GM06990 (cell line): Measurements from ENCODE around the gene CAMK2B.

Experiments
- DNase-seq: peaks from one replicate; pipeline ENCODE4 v3.0.0-alpha.2; 2011; ENCODE audit not compliant: insufficient read length; ENCODE audit errors: extremely low read depth
- H3K27me3 ChIP-seq: replicated peaks from 2 replicates; pipeline ENCODE4 v1.6.0; 2011; ENCODE audit warnings: low read length; ENCODE audit not compliant: control insufficient read depth, insufficient read depth
- H3K36me3 ChIP-seq: 2 replicates; pipeline ENCODE4 v1.5.1; 2011; ENCODE audit warnings: low read length; ENCODE audit not compliant: control insufficient read depth, insufficient read depth
- H3K4me3 ChIP-seq: replicated peaks from 2 replicates; pipeline ENCODE4 v1.5.1; 2011; ENCODE audit warnings: low read depth, mild to moderate bottlenecking, control low read depth, low read length
- TF ChIP-seq, protein P1 (sequence below): IDR thresholded peaks from 2 replicates; pipeline ENCODE4 v1.5.1; 2011; ENCODE audit warnings: low read length, control low read depth, mild to moderate bottlenecking, inconsistent platforms; ENCODE audit not compliant: insufficient read depth, poor library complexity, severe bottlenecking

CAMK2B gene

DNA sequence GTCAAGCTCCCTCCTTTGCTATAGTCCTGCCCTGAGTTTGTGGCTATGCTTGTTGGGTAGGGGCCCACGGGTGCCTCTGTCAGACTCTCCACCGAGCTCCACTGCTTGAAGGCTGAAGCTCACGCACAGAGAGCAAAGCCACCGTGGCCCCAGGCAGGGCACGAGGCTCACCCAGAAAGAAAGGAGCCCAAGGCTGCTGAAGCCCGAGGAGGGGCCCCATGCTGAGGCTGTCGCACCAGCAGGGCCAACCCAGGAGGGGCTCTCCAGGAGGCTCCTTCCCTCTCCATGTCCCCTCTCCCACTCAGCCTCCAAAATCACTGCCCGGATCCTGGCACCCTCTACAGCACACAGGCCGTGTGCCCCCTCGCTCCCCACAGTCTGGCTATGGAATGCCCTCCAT is 74.1 kb downstream of the CAMK2B start:
- TF ChIP-seq, protein P1, sequence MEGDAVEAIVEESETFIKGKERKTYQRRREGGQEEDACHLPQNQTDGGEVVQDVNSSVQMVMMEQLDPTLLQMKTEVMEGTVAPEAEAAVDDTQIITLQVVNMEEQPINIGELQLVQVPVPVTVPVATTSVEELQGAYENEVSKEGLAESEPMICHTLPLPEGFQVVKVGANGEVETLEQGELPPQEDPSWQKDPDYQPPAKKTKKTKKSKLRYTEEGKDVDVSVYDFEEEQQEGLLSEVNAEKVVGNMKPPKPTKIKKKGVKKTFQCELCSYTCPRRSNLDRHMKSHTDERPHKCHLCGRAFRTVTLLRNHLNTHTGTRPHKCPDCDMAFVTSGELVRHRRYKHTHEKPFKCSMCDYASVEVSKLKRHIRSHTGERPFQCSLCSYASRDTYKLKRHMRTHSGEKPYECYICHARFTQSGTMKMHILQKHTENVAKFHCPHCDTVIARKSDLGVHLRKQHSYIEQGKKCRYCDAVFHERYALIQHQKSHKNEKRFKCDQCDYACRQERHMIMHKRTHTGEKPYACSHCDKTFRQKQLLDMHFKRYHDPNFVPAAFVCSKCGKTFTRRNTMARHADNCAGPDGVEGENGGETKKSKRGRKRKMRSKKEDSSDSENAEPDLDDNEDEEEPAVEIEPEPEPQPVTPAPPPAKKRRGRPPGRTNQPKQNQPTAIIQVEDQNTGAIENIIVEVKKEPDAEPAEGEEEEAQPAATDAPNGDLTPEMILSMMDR = no peak
- no peaks in the 10 kb centered on the region for H3K27me3 ChIP-seq
- DNase-seq = no peak
- H3K4me3 ChIP-seq = no peak overlapping the region
- no peaks in the 10 kb centered on the region for H3K36me3 ChIP-seq

DNA sequence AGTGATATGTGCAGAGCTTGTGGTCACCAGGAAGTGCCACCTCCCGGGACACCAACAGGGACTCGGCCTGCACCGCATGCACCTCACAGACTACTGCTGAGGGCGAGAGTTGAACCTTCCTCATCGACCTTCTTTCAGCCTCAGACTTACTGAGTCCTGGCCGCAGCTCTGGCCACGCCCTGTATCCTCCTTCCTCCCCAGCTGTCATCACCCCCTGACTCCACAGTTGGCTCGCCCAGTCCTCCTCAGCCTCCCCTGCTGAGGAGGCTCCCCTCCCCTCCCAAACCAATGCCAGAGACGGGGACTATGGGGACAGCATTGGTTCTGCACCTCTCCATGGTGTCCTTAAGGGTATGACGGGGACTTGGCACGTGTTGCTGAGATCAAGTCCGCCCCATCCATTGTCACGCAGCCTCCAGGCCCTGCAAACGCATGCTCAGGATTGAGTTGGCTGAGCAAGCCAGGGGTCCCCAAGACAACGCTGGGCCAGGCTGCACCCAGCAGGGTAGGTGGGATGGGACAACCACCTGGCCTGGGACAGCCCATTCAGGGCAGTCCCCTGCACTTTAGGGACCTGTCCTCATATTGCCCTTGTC is 75.7 kb downstream of the CAMK2B start:
- Histone ChIP-seq H3K27me3 (no peaks in the 10 kb centered on the region), H3K36me3 (no peaks in the 10 kb centered on the region), H3K4me3 (no peak overlapping the region)
- TF ChIP-seq, protein P1 = no peak
- no peak for DNase-seq

DNA sequence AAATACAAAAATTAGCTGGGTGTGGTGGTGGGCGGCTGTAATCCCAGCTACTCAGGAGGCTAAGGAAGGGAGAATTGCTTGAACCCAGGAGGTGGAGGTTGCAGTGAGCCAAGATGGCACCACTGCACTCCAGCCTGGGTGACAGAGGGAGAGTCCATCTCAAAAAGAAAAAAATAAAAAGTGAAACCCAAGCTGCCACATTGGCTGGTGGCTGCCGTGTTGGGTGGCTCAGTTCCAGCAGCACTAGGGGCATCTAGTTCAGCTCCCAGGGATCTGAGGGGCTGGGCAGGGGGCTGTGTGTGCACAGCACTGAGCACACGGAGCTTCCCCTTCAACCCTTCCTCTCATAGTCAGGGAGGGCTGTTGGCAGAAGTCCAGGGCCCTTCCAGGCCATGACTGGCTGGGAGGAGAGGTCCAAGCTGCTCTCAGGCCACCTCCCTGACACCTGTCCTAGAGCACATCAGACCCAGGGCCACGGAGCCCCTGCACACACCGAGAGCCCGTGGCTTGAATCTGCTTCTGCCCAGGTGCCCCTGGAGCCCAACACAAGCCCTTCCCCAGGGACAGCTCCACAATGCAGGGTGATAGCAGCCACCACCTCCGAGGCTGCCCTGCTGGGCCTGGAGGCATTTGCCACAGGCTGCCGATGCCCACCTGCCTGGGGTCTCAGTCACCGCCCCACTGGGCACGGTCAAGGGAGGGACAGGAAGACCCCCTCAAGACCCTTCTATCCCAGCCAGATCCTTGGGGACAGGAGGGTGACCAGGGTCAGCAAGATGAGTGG is 77.3 kb downstream of the CAMK2B start:
- no peak overlapping the region for H3K4me3 ChIP-seq
- H3K27me3 ChIP-seq = no peaks in the 10 kb centered on the region
- TF ChIP-seq, protein P1 = no peak
- DNase-seq = no peak
- no peaks in the 10 kb centered on the region for H3K36me3 ChIP-seq

DNA sequence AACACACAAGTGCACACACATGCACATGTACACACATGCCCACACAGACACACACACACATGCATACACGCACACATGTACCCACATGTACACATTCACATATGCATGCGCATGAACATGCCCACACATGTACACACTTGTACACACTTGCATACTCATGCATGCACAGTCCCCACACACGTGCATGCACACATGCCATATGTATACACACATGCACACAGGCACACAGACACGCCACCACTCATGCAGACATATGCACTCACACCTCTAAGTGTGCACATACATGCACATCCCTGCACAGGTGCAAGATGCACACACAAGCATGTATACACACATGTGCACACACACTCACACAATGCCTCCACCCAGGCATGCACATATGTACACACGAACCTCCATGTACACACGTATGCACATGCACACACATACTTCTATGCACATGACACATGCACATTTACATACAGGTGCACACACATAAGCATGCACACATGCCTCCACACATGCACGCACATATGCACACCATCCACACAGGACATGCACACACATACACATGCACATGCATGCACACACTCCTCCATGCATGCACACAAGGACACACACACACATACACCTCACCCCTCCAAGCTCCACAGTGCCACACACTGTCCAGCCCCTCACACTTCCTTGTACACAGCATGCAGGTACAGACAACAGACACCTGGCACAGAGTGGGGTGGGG is 78.8 kb downstream of the CAMK2B start:
- no peak for DNase-seq
- TF ChIP-seq, protein P1 = no peak
- Histone ChIP-seq H3K36me3 (no peaks in the 10 kb centered on the region), H3K4me3 (no peak overlapping the region), H3K27me3 (no peaks in the 10 kb centered on the region)

DNA sequence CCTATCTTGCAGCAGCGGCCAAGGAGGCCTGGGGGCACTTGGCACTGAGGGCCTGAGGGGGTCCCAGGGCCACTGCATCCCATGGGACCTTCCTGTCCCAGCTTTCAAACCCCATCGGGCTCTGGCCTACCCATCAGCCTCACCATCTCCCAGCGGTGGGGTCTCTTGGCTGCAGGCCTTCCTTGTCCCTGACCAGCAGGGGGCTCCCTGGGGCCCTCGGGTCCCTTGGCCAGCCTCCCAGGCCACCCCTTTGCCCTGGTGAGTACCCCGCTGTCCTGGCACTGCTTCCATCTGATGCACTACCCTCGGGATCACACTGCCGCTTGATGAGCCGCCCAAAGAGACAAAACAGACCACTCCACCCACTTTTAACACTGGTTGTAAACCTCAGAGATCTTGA is 81.1 kb downstream of the CAMK2B start:
- no peak for DNase-seq
- Histone ChIP-seq H3K27me3 (no peaks in the 10 kb centered on the region), H3K4me3 (no peak overlapping the region), H3K36me3 (no peaks in the 10 kb centered on the region)
- TF ChIP-seq, protein P1 = peak; percentile 64
